WTC11 (cell line): ENCODE data around the gene PHC2. TPM values are rescaled to one million over a fixed set of nuclear protein-coding genes. Genes with fewer than 3 reads are reported as not detected.

Source experiments
- ATAC-seq: fragments of 200-7000 bp; cut with Tn5 transposase; 2 replicates; pipeline ENCODE4 v1.10.0; 2021; ENCODE audit warnings: mild to moderate bottlenecking, moderate library complexity
- CTCF ChIA-PET: fragments of 300-600 bp; sonication (Branson Sonifier 250); formaldehyde crosslinking; loops from one replicate; lab custom pipeline; 2021; ENCODE audit warnings: antibody characterized with exemption; lab: Charles Lee
- POLR2A ChIA-PET: fragments of 350-600 bp; sonication (Branson Sonifier 250); formaldehyde crosslinking; loops from one replicate; lab custom pipeline; 2021; ENCODE audit warnings: antibody characterized with exemption; lab: Charles Lee
- DNase-seq: peaks from one replicate; pipeline ENCODE4 v3.0.0; 2021; ENCODE audit warnings: low spot score
- H3K27ac Mint-ChIP-seq: 2 replicates; pipeline ENCODE4 v1.8.0; 2021; ENCODE audit warnings: mixed read lengths
- H3K27me3 Mint-ChIP-seq: 2 replicates; pipeline ENCODE4 v1.8.0; 2021; ENCODE audit warnings: low read depth, mild to moderate bottlenecking, moderate library complexity, mixed read lengths
- H3K36me3 Mint-ChIP-seq: 2 replicates; pipeline ENCODE4 v1.8.0; 2021; ENCODE audit warnings: mixed read lengths
- H3K4me1 Mint-ChIP-seq: 2 replicates; pipeline ENCODE4 v1.8.0; 2022; ENCODE audit warnings: mixed read lengths
- H3K4me3 Mint-ChIP-seq: 2 replicates; pipeline ENCODE4 v1.8.0; 2021; ENCODE audit warnings: mild to moderate bottlenecking, moderate library complexity, mixed read lengths
- H3K9me3 Mint-ChIP-seq: 2 replicates; pipeline ENCODE4 v1.8.0; 2021; ENCODE audit warnings: mixed read lengths
- CREB1 ChIP-seq: sonication (generic); formaldehyde crosslinking; IDR thresholded peaks from 2 replicates; pipeline ENCODE4 v1.8.0; 2023; ENCODE audit warnings: mild to moderate bottlenecking, missing genetic modification reagents
- CTCF ChIP-seq: fragments of 200-600 bp; IDR thresholded peaks from 2 replicates; pipeline ENCODE4 v1.8.0; 2022; ENCODE audit warnings: antibody characterized with exemption
- E2F1 ChIP-seq: sonication (generic); formaldehyde crosslinking; IDR thresholded peaks from 2 replicates; pipeline ENCODE4 v1.8.0; 2022; ENCODE audit warnings: mild to moderate bottlenecking, missing genetic modification reagents
- ELF4 ChIP-seq: sonication (generic); formaldehyde crosslinking; IDR thresholded peaks from 2 replicates; pipeline ENCODE4 v1.8.1; 2022; ENCODE audit warnings: low read depth, mild to moderate bottlenecking, moderate library complexity, missing genetic modification reagents
- FOXJ3 ChIP-seq: sonication (generic); formaldehyde crosslinking; IDR thresholded peaks from 2 replicates; pipeline ENCODE4 v1.9.0; 2021; ENCODE audit warnings: missing genetic modification reagents, mild to moderate bottlenecking, borderline replicate concordance
- FOXP1 ChIP-seq: sonication (generic); formaldehyde crosslinking; IDR thresholded peaks from 2 replicates; pipeline ENCODE4 v1.8.0; 2022; ENCODE audit warnings: missing genetic modification reagents, mild to moderate bottlenecking, moderate library complexity, borderline replicate concordance
- NR3C1 ChIP-seq: sonication (generic); formaldehyde crosslinking; conservative IDR thresholded peaks from 2 replicates; pipeline ENCODE4 v1.8.1; 2023; ENCODE audit warnings: low read depth, mild to moderate bottlenecking, missing genetic modification reagents
- SMAD3 ChIP-seq: sonication (generic); formaldehyde crosslinking; IDR thresholded peaks from 2 replicates; pipeline ENCODE4 v1.8.0; 2022; ENCODE audit warnings: missing genetic modification reagents, mild to moderate bottlenecking, borderline replicate concordance
- SMAD4 ChIP-seq: sonication (generic); formaldehyde crosslinking; IDR thresholded peaks from 2 replicates; pipeline ENCODE4 v1.8.0; 2022; ENCODE audit warnings: mild to moderate bottlenecking, missing genetic modification reagents
- USF1 ChIP-seq: sonication (generic); formaldehyde crosslinking; IDR thresholded peaks from 2 replicates; pipeline ENCODE4 v1.8.0; 2022; ENCODE audit warnings: mild to moderate bottlenecking, missing genetic modification reagents
- ZMAT4 ChIP-seq: fragments of 250-450 bp; sonication (Bioruptor Pico); IDR thresholded peaks from 2 replicates; pipeline ENCODE4 v1.9.0; 2021; ENCODE audit warnings: mild to moderate bottlenecking
- ZNF121 ChIP-seq: sonication (generic); formaldehyde crosslinking; IDR thresholded peaks from 2 replicates; pipeline ENCODE4 v1.8.0; 2023; ENCODE audit warnings: missing genetic modification reagents
- ZNF263 ChIP-seq: sonication (generic); formaldehyde crosslinking; IDR thresholded peaks from 2 replicates; pipeline ENCODE4 v1.8.1; 2022; ENCODE audit warnings: low read depth, mild to moderate bottlenecking, moderate library complexity, missing genetic modification reagents
- ZNF423 ChIP-seq: fragments of 250-450 bp; sonication (Bioruptor Pico); IDR thresholded peaks from 2 replicates; pipeline ENCODE4 v2.1.2; 2022; ENCODE audit warnings: mild to moderate bottlenecking, moderate library complexity
- ZNF532 ChIP-seq: fragments of 250-450 bp; sonication (Bioruptor Pico); IDR thresholded peaks from 2 replicates; pipeline ENCODE4 v1.9.0; 2021; ENCODE audit warnings: mild to moderate bottlenecking, borderline replicate concordance
- total RNA-seq: library from RNA; stranded (reverse); gene quantifications from 3 replicates; pipeline ENCODE4 v1.2.3, GENCODE V29; 2021
- TF ChIP-seq, protein P1 (sequence below): sonication (generic); formaldehyde crosslinking; IDR thresholded peaks from 2 replicates; pipeline ENCODE4 v1.8.1; 2023; ENCODE audit warnings: mild to moderate bottlenecking, missing genetic modification reagents, moderate library complexity
- TF ChIP-seq, protein P2 (sequence below): sonication (generic); formaldehyde crosslinking; IDR thresholded peaks from 2 replicates; pipeline ENCODE4 v1.8.0; 2023; ENCODE audit warnings: missing genetic modification reagents

Gene PHC2
- total RNA-seq, 1 experiment from 2014 or later, result 7.0 TPM

- Mint-ChIP-seq H3K27me3 (peaks cover 3% of the 10 kb centered on the region; the same call in 1 of the 2 replicates), H3K4me3 (no peak overlapping the region), H3K27ac (no peak overlapping the region), H3K9me3 (peaks cover 10% of the 10 kb centered on the region; the same call in 1 of the 2 replicates), H3K4me1 (peaks cover 16% of the 10 kb centered on the region), H3K36me3 (peaks cover 19% of the 10 kb centered on the region)
- DNase-seq (peak; percentile 87), ATAC-seq (peak; percentile 77)
- TF ChIP-seq, protein P1, sequence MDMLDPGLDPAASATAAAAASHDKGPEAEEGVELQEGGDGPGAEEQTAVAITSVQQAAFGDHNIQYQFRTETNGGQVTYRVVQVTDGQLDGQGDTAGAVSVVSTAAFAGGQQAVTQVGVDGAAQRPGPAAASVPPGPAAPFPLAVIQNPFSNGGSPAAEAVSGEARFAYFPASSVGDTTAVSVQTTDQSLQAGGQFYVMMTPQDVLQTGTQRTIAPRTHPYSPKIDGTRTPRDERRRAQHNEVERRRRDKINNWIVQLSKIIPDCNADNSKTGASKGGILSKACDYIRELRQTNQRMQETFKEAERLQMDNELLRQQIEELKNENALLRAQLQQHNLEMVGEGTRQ, result peak; percentile 22; the same call in 1 of the 2 replicates
- TF ChIP-seq CTCF, result peak; percentile 93
- no peak for TF ChIP-seq ZNF423
- ChIA-PET POLR2A (interaction anchor here (0.5 kb wide), 1 partner anchor 1151 kb away, joined by 4 read pairs; no protein-coding TSS in a partner anchor), CTCF (interaction anchor here (0.6 to 2.6 kb wide), 18 partner anchors 15 to 179 kb away, joined by 3 to 15 read pairs (median 4); partner anchors contain the start of gene TRIM62)
Measured at GRCh38 chr1:33298623-33299277, 132.1 kb downstream of the PHC2 start.

- Mint-ChIP-seq H3K4me3 (no peak overlapping the region), H3K4me1 (peaks cover 16% of the 10 kb centered on the region), H3K27me3 (peaks cover 3% of the 10 kb centered on the region; the same call in 1 of the 2 replicates), H3K9me3 (peaks cover 10% of the 10 kb centered on the region; the same call in 1 of the 2 replicates), H3K36me3 (peaks cover 19% of the 10 kb centered on the region), H3K27ac (no peak overlapping the region)
- POLR2A ChIA-PET, result interaction anchor here (0.5 kb wide), 1 partner anchor 1150 kb away, joined by 4 read pairs; no protein-coding TSS in a partner anchor
- TF ChIP-seq ELF4 (CRISPR knock-in tag) (no peak), E2F1 (CRISPR knock-in tag) (no peak), NR3C1 (no peak), ZNF263 (CRISPR knock-in tag) (no peak), FOXJ3 (CRISPR knock-in tag) (no peak), SMAD3 (no peak)
- TF ChIP-seq, protein P1, result no peak
- TF ChIP-seq, protein P2, sequence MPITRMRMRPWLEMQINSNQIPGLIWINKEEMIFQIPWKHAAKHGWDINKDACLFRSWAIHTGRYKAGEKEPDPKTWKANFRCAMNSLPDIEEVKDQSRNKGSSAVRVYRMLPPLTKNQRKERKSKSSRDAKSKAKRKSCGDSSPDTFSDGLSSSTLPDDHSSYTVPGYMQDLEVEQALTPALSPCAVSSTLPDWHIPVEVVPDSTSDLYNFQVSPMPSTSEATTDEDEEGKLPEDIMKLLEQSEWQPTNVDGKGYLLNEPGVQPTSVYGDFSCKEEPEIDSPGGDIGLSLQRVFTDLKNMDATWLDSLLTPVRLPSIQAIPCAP (CRISPR knock-in tag), result no peak
- DNase-seq (no peak), ATAC-seq (no peak)
- CTCF ChIA-PET, result interaction anchor here (0.5 to 2.6 kb wide), 18 partner anchors 16 to 178 kb away, joined by 3 to 15 read pairs (median 4); no protein-coding TSS in a partner anchor
Measured at GRCh38 chr1:33297911-33298622, 132.8 kb downstream of the PHC2 start.

- H3K27ac Mint-ChIP-seq, result no peak overlapping the region
- DNase-seq (no peak), ATAC-seq (no peak)
- H3K27me3 Mint-ChIP-seq, result no peaks in the 10 kb centered on the region; the same call in 1 of the 2 replicates
- ChIA-PET CTCF (interaction anchor here (0.6 to 3.4 kb wide), 14 partner anchors 27 to 336 kb away, joined by 3 to 161 read pairs (median 12); partner anchors contain the start of gene ZSCAN20), POLR2A (no interaction called here)
- TF ChIP-seq CREB1 (CRISPR knock-in tag) (no peak), ZMAT4 (CRISPR knock-in tag) (no peak), USF1 (CRISPR knock-in tag) (no peak), ZNF532 (CRISPR knock-in tag) (no peak), FOXP1 (no peak), ZNF263 (CRISPR knock-in tag) (no peak), SMAD4 (CRISPR knock-in tag) (no peak), ZNF121 (peak; percentile 56; the same call in 1 of the 2 replicates), ZNF423 (no peak)
- H3K4me1 Mint-ChIP-seq, result peaks cover 16% of the 10 kb centered on the region
- peaks cover 19% of the 10 kb centered on the region for H3K36me3 Mint-ChIP-seq
- H3K4me3 Mint-ChIP-seq, result no peak overlapping the region
- H3K9me3 Mint-ChIP-seq, result peaks cover 5% of the 10 kb centered on the region; the same call in 1 of the 2 replicates
Measured at GRCh38 chr1:33296824-33297223, 134.1 kb downstream of the PHC2 start.
